A204.1 (cell line): ENCODE data around the gene STX16.

ENCODE experiments used
- FAIRE-seq: peaks from 2 replicates; lab custom pipeline; 2012; peaks lifted over from hg19 to GRCh38; lab: Jason Lieb, UNC

The STX16 gene

GRCh38 chr20:58677808-58678207 is 26.7 kb downstream of the STX16 start:
- FAIRE-seq = no peak

DNA sequence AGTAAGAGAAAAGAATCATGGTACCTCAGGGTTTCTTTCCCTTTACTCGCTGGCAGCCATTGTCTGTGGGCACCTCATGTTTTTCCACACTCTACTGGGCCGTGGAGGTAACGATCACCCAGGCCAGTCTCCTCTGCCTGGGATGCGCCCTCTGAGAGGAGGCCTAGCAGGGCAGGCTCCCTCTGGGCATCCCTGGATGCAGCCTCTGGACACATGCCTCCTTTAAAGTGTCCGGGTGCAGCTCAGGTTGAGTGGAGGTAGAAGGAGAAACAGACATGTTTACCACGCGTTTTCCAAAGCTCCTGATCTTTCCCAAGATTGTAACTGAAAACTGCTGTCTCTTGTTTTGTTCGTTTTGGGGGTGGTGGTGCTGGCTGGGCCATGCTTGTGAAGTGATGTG is 27.7 kb downstream of the STX16 start:
- no peak for FAIRE-seq

GRCh38 chr20:58682656-58683531 is 31.8 kb downstream of the STX16 start:
- no peak for FAIRE-seq

GRCh38 chr20:58684291-58684690 is 33.2 kb downstream of the STX16 start:
- FAIRE-seq = no peak

- FAIRE-seq = no peak
Measured at GRCh38 chr20:58685988-58686387, 34.9 kb downstream of the STX16 start.

DNA sequence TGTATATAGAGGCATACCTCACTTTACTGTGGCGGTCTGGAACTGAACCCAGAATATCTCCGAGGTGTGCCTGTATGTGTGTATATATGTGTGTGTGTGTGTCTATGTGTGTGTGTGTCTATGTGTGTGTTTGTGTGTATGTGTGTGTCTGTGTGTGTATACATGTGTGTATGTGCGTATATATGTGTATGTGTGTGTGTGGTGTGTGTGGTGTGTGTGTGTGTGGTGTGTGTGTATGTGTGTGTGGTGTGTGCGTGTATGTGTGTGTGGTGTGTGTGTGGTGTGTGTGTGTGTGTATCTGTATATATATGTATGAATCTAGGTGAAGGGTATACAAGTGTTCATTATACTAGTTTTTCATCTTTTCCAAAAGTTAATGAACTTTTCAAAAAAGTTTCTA is 37.3 kb downstream of the STX16 start:
- no peak for FAIRE-seq

DNA sequence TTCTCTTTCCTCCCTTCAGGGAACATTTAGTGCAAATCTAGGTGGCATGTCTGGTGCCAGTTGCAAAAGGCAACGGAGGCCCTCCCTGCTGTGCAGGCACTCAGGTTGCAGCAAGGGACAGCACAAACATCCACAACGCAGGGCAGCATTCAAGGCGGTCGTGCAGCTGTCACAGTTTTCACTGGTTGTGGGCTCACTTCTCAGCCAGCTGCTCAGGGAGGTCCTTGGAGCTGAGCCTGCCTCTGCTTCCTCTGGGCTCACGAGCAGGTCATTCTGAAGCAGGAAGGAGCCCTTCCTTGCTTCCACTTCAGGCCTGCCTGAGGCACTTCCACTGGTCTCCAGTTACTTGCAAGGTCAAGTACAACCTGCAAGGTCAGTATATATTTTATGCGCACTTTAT is 37.8 kb downstream of the STX16 start:
- no peak for FAIRE-seq

- FAIRE-seq = no peak
Measured at GRCh38 chr20:58690396-58691135, 39.5 kb downstream of the STX16 start.

DNA sequence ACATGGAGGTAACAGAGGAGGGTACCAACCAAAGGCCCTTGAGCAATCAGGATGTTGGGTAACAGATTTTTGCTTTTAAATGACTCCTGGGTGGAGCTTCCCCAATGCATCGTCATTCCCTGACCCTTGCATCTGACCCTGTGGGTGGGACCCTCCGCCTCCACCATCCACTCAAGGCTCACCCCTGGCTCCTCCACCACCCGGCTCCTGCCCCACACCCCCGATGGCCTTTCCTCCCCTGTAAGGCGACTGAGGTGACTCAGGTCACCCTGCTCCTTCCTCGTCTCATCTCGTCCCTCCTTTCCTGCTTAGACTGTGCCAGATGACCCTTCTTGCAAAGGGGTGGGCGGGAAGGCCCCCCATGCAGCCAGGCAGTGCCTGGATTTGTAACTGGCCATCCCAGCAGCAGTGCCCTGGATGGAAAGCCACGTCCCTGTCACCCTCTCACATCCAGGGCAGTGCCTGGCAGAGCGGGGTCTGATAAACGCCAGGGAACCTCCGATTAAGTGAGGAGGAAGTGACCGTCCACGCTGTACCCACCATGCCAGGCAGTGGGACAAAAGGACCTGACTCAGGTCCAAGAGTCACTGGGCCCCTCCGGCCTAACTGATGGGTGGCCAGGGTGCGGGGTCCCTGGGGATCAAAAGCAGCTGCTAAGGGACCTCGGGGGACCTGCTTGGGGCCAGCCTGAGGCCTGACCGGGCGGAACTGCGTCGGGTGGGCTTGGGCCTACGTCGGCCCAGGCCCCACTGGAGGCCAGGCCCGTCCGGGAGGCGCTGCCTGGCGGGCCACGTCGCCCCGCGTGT is 40.9 kb downstream of the STX16 start:
- FAIRE-seq = no peak

- no peak for FAIRE-seq
Measured at GRCh38 chr20:58692579-58693225, 41.6 kb downstream of the STX16 start, which contains the start of gene NPEPL1. NPEPL1 (plus strand) TSS chr20:58692800; CDS start chr20:58692901, 101 bp downstream.

DNA sequence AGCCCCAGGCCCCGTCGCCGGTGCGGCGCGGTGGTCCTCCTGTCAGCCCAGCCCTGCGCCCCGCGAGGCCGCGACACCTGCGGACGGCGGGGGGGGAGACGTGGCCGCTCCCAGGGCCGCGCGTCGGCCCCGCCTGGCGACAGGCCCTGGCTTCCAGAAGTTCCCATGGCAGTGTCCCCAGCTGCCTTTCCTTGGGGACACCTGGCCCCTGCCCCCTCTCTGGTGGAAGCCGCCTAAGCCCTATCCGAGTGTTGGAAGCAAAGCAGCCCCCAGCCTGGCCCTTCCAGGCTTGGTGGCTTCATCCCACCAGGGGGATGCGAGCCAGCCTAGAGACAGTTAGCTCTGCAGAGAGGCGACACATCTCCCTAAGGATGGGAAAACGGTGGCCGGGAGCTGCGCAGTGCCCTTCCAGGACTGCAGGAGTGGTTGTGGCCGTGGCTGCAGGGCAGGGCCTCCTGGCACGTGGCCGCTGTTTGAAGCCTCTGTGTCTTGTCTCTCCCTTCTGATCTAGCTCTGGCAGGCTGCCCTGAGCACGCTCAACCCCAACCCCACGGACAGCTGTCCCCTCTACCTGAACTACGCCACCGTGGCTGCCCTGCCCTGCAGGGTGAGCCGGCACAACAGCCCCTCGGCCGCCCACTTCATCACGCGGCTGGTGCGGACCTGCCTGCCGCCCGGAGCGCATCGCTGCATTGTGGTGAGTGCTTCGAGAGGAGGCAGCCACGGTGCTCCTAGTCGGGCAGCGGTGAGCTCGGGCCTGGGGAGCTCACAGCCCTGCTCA is 42.3 kb downstream of the STX16 start:
- FAIRE-seq = no peak

- FAIRE-seq = no peak
Measured at GRCh38 chr20:58694241-58695083, 43.4 kb downstream of the STX16 start.

- no peak for FAIRE-seq
Measured at GRCh38 chr20:58695084-58695722, 44.1 kb downstream of the STX16 start.

DNA sequence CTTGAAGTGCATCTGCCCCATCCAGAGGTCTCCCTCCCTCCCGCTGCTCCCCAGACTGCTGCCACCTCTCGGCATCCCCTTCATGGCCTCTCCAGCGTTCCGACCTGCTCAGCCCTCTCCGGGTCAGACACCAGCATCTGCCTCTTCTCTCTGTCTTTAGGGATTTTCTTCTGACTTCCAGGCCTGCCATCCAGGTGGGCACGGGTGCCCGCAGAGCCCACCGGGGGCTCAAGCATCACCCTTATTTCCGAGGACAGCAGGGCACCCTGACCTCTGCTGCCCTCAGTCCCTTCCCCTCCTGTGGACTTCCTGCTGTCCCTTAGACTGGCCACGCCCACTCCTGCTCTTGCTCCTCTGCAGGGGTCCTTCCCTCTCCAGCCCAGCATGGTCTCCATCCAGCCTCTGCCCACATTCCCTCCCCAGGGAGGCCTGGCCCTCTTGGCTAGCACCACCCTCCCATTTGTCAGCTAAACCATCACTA is 44.9 kb downstream of the STX16 start:
- no peak for FAIRE-seq

DNA sequence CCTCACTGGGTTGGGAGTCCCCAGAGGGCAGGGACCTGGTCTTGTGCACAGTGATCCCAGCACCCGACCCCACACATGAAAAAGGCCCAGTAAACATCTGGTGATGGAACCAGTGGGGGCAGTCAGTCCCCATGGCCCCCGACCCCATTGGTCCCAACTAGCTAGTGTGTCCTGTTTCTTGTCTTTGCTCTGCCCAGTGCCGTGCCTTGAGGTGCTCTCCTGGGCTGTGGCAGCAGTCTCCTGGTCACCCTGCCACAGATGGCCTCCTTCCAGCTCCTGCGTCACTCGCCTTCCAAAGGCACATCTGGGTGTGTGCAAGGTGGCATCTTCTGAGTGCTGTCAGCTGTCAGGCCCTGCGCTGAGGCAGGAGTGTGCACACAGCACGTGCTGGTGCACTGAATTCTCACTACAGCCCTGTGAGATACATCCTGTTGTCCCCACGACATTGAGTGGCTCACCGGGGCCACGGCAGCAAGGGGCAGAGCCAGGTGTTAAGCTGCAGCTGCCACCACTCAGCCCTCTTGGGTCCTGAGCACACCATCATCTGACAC is 45.4 kb downstream of the STX16 start:
- FAIRE-seq = no peak

GRCh38 chr20:58697201-58697866 is 46.3 kb downstream of the STX16 start:
- no peak for FAIRE-seq

GRCh38 chr20:58697867-58698703 is 47.0 kb downstream of the STX16 start:
- FAIRE-seq = no peak
